ENCODE results near the gene THPO. TPM values are rescaled to one million over a fixed set of nuclear protein-coding genes. Genes with fewer than 3 reads are reported as not detected.

Gene THPO
- total and polyA plus RNA-seq, 9 of the 15 experiments (the other 6 are each of a cell fraction or from before 2014, with no cell fraction given) = 0.11 to 1.1 (median 0.35) TPM; not detected in 1

GRCh38 chr3:184336547-184337398 is 41.2 kb downstream of the THPO start:
- Histone ChIP-seq H3K9me1 (ENCODE audit: control insufficient read depth, insufficient read depth, low read length) (peaks cover 11% of the 10 kb centered on the region), H3K4me2 (ENCODE audit: insufficient read depth, low read length) (peak overlapping the region; percentile 80), H2AFZ (ENCODE audit: low read depth, low read length) (peak overlapping the region; percentile 78; the same call in 1 of the 2 replicates), H3K79me2 (ENCODE audit: control insufficient read depth, insufficient read depth, low read length) (peaks cover 16% of the 10 kb centered on the region), H3K9ac (ENCODE audit: insufficient read depth in 1 of 2, low read depth in 2 of 2, low read length in 2 of 2) (peak overlapping the region; percentile 70 to 98), H3K27me3 (ENCODE audit: control insufficient read depth in 2 of 2, insufficient read depth in 2 of 2, low read length in 2 of 2) (no peaks in the 10 kb centered on the region), H3K9me3 (replicated peaks; ENCODE audit: control insufficient read depth, insufficient read depth, low read depth, low read length) (no peaks in the 10 kb centered on the region), H3K4me3 (peak overlapping the region; percentile 62), H3K36me3 (ENCODE audit: control insufficient read depth, insufficient read depth, low read length) (peaks cover 40% of the 10 kb centered on the region), H3K4me1 (replicated peaks in 1 of 2; ENCODE audit: control insufficient read depth in 2 of 2, insufficient read depth in 2 of 2, low read length in 2 of 2) (peaks cover 49 to 62% of the 10 kb centered on the region in 2 experiments), H3K27ac (ENCODE audit: extremely low read depth, low read depth, low read length) (peak overlapping the region; percentile 83), H4K20me1 (replicated peaks; ENCODE audit: control insufficient read depth, insufficient read depth, low read length) (peaks cover 24% of the 10 kb centered on the region)
- ATAC-seq = peak; percentile 2; the same call in 1 of the 3 replicates
- ChIA-PET POLR2A (interaction anchor here (0.6 to 1.9 kb wide), 6 partner anchors 9 to 130 kb away, joined by 3 to 8 read pairs (median 4); no protein-coding TSS in a partner anchor), CTCF (ENCODE audit: low intra/inter-chr PET ratio) (no interaction called here)
- FAIRE-seq = peak; percentile 92
- peak in 1 of 4 experiments; percentile 44 for DNase-seq (ENCODE audit: extremely low read depth in 1 of 4, low spot score in 3 of 4)
- 36% methylated on average over 17 of the region's 17 CpGs for WGBS (ENCODE audit: insufficient coverage, low coverage, missing lambda C conversion rate)
- in situ Hi-C loops (cut with MboI) (no loop called here), intact Hi-C loops (cut with micrococcal nuclease) (no loop called here)
- BruUV-seq (replicated peaks) = no TSS peak
- TF ChIP-seq PRMT5 (CRISPR knock-in tag; IDR thresholded peaks at IDR 0.05) = no peak
- TF ChIP-seq, protein P1, sequence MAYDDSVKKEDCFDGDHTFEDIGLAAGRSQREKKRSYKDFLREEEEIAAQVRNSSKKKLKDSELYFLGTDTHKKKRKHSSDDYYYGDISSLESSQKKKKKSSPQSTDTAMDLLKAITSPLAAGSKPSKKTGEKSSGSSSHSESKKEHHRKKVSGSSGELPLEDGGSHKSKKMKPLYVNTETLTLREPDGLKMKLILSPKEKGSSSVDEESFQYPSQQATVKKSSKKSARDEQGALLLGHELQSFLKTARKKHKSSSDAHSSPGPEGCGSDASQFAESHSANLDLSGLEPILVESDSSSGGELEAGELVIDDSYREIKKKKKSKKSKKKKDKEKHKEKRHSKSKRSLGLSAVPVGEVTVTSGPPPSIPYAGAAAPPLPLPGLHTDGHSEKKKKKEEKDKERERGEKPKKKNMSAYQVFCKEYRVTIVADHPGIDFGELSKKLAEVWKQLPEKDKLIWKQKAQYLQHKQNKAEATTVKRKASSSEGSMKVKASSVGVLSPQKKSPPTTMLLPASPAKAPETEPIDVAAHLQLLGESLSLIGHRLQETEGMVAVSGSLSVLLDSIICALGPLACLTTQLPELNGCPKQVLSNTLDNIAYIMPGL (CRISPR knock-in tag; IDR thresholded peaks at IDR 0.05) = no peak
- TF ChIP-seq GABPB1 (CRISPR knock-in tag; IDR thresholded peaks at IDR 0.05) = peak; percentile 50; the same call in 1 of the 2 replicates
- no peak for TF ChIP-seq NFRKB (IDR thresholded peaks at IDR 0.05; ENCODE audit: low read depth)
- peak; percentile 53; the same call in 1 of the 2 replicates for TF ChIP-seq ZFP91 (CRISPR knock-in tag; IDR thresholded peaks at IDR 0.05)
- no peak for TF ChIP-seq ZNF655 (CRISPR knock-in tag; IDR thresholded peaks at IDR 0.05)
- TF ChIP-seq, protein P2, sequence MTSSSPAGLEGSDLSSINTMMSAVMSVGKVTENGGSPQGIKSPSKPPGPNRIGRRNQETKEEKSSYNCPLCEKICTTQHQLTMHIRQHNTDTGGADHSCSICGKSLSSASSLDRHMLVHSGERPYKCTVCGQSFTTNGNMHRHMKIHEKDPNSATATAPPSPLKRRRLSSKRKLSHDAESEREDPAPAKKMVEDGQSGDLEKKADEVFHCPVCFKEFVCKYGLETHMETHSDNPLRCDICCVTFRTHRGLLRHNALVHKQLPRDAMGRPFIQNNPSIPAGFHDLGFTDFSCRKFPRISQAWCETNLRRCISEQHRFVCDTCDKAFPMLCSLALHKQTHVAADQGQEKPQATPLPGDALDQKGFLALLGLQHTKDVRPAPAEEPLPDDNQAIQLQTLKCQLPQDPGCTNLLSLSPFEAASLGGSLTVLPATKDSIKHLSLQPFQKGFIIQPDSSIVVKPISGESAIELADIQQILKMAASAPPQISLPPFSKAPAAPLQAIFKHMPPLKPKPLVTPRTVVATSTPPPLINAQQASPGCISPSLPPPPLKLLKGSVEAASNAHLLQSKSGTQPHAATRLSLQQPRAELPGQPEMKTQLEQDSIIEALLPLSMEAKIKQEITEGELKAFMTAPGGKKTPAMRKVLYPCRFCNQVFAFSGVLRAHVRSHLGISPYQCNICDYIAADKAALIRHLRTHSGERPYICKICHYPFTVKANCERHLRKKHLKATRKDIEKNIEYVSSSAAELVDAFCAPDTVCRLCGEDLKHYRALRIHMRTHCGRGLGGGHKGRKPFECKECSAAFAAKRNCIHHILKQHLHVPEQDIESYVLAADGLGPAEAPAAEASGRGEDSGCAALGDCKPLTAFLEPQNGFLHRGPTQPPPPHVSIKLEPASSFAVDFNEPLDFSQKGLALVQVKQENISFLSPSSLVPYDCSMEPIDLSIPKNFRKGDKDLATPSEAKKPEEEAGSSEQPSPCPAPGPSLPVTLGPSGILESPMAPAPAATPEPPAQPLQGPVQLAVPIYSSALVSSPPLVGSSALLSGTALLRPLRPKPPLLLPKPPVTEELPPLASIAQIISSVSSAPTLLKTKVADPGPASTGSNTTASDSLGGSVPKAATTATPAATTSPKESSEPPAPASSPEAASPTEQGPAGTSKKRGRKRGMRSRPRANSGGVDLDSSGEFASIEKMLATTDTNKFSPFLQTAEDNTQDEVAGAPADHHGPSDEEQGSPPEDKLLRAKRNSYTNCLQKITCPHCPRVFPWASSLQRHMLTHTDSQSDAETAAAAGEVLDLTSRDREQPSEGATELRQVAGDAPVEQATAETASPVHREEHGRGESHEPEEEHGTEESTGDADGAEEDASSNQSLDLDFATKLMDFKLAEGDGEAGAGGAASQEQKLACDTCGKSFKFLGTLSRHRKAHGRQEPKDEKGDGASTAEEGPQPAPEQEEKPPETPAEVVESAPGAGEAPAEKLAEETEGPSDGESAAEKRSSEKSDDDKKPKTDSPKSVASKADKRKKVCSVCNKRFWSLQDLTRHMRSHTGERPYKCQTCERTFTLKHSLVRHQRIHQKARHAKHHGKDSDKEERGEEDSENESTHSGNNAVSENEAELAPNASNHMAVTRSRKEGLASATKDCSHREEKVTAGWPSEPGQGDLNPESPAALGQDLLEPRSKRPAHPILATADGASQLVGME (CRISPR knock-in tag; IDR thresholded peaks at IDR 0.05) = 0 out of 2 replicates have a peak, but pooled peaks have one; percentile 32
- TF ChIP-seq CBFB (CRISPR knock-in tag; IDR thresholded peaks at IDR 0.05) = peak; percentile 41; the same call in 1 of the 2 replicates
- TF ChIP-seq RBM34 (IDR thresholded peaks at IDR 0.05; ENCODE audit: borderline replicate concordance, insufficient read depth, low read length) = no peak
- no peak for TF ChIP-seq BDP1 (IDR thresholded peaks at IDR 0.05; ENCODE audit: insufficient read depth, insufficient read length)

Data from K562 (cell line).